Stimulated activated CD8-positive, alpha-beta memory T cell treated with anti-CD3 and anti-CD28 coated beads, Interleukin-7, amount 100 ng/mL, for 4 hours (primary cell): ENCODE data around the gene SULT1A2.
"Not testable (repeated sequence)": the region's sequence is repeated elsewhere in the genome, so short reads cannot be mapped to it uniquely, and the experiment has no call there.

Experiments used
- DNase-seq, 2 donors: peaks; one replicate each; pipeline ENCODE4 v3.0.0-alpha.2; 2020; ENCODE audit warnings: low read depth in 2 of 2

The SULT1A2 gene

GRCh38 chr16:28596840-28597691 lies at the start of gene SULT1A2:
Gene SULT1A2, minus strand, starts transcription at chr16:28597050. Its CDS starts 1,120 bp downstream, at chr16:28595930.
- DNase-seq, result no peak

GRCh38 chr16:28639959-28640358 lies 43.1 kb upstream of the SULT1A2 start:
- DNase-seq, result not testable (repeated sequence)

GRCh38 chr16:28638359-28638758 lies 41.5 kb upstream of the SULT1A2 start:
- not testable (repeated sequence) for DNase-seq

- not testable (repeated sequence) for DNase-seq
Observed at GRCh38 chr16:28637765-28638164, 40.9 kb upstream of the SULT1A2 start, which contains the start of gene NPIPB8. Gene NPIPB8, plus strand, starts transcription at chr16:28638065. Its CDS starts 296 bp downstream, at chr16:28638361.

GRCh38 chr16:28636093-28636823 lies 39.4 kb upstream of the SULT1A2 start:
- not testable (repeated sequence) for DNase-seq

- DNase-seq, result not testable (repeated sequence)
Observed at GRCh38 chr16:28630905-28631304, 34.1 kb upstream of the SULT1A2 start.

GRCh38 chr16:28623172-28623711 lies 26.4 kb upstream of the SULT1A2 start:
- DNase-seq, result peak in 1 of 2 donors; percentile 57

GRCh38 chr16:28622532-28623171 lies 25.8 kb upstream of the SULT1A2 start:
- DNase-seq, result not testable (repeated sequence)

GRCh38 chr16:28621481-28622155 lies 24.8 kb upstream of the SULT1A2 start:
- no peak for DNase-seq

GRCh38 chr16:28620316-28620715 lies 23.5 kb upstream of the SULT1A2 start:
- not testable (repeated sequence) for DNase-seq

- no peak for DNase-seq
Observed at GRCh38 chr16:28617874-28618273, 21.0 kb upstream of the SULT1A2 start.

- DNase-seq, result no peak
Observed at GRCh38 chr16:28616636-28617035, 19.8 kb upstream of the SULT1A2 start.

GRCh38 chr16:28616224-28616577 lies 19.4 kb upstream of the SULT1A2 start:
- not testable (repeated sequence) for DNase-seq

GRCh38 chr16:28615486-28616223 lies 18.8 kb upstream of the SULT1A2 start:
- DNase-seq, result not testable (repeated sequence)

- DNase-seq, result not testable (repeated sequence)
Observed at GRCh38 chr16:28614561-28614960, 17.7 kb upstream of the SULT1A2 start.

- not testable (repeated sequence) for DNase-seq
Observed at GRCh38 chr16:28613912-28614311, 17.1 kb upstream of the SULT1A2 start.

- not testable (repeated sequence) for DNase-seq
Observed at GRCh38 chr16:28612359-28613280, 15.8 kb upstream of the SULT1A2 start.

- no peak for DNase-seq
Observed at GRCh38 chr16:28610595-28611191, 13.8 kb upstream of the SULT1A2 start.
